Effector CD4-positive, alpha-beta T cell (primary cell): ENCODE results near the gene VDAC1.

ENCODE experiments used
- DNase-seq: peaks from one replicate; pipeline ENCODE4 v3.0.0-alpha.2; 2020

VDAC1 gene

GRCh38 chr5:133924221-133924920, 80.4 kb downstream of the VDAC1 start:
- DNase-seq = no peak

- DNase-seq = no peak
These were observed 82.8 kb downstream of the VDAC1 start for GRCh38 chr5:133921979-133922378.
